ENCODE results near the gene ZNF414. TPM values are rescaled to one million over a fixed set of nuclear protein-coding genes. Genes with fewer than 3 reads are reported as not detected.

ZNF414 gene
- total RNA-seq, 2 donors from 2014 or later, result 6.5 to 10.6 TPM

- no peak overlapping the region for H3K4me3 ChIP-seq
- no peak for TF ChIP-seq CTCF (IDR thresholded peaks at IDR 0.05)
- no peaks in the 10 kb centered on the region for H3K9me3 ChIP-seq
- ATAC-seq (ENCODE audit: insufficient number of reproducible peaks, low FRiP score, low read depth) (no peak), DNase-seq (ENCODE audit: low spot score) (no peak)
- no peak overlapping the region for H3K27ac ChIP-seq
- no peaks in the 10 kb centered on the region for H3K4me1 ChIP-seq (ENCODE audit: control insufficient read depth in 1 of 2, low read depth in 2 of 2)
- H3K27me3 ChIP-seq (replicated peaks; ENCODE audit: insufficient read depth), result no peaks in the 10 kb centered on the region
- peaks cover 86% of the 10 kb centered on the region for H3K36me3 ChIP-seq
Measured at GRCh38 chr19:8468124-8468523, 45.8 kb downstream of the ZNF414 start.

- peaks cover 0 to 13% of the 10 kb centered on the region in 2 donors for H3K4me1 ChIP-seq (ENCODE audit: control insufficient read depth in 1 of 2, low read depth in 2 of 2)
- H3K27ac ChIP-seq, result no peak overlapping the region
- no peaks in the 10 kb centered on the region for H3K9me3 ChIP-seq
- DNase-seq (ENCODE audit: low spot score), result no peak
- H3K4me3 ChIP-seq, result no peak overlapping the region
- peaks cover 70% of the 10 kb centered on the region for H3K36me3 ChIP-seq
- ATAC-seq (ENCODE audit: insufficient number of reproducible peaks, low FRiP score, low read depth), result no peak
- no peaks in the 10 kb centered on the region for H3K27me3 ChIP-seq (replicated peaks; ENCODE audit: insufficient read depth)
- TF ChIP-seq CTCF (IDR thresholded peaks at IDR 0.05), result no peak
Measured at GRCh38 chr19:8466018-8466417, 47.9 kb downstream of the ZNF414 start.

- Histone ChIP-seq H3K27me3 (replicated peaks; ENCODE audit: insufficient read depth) (no peaks in the 10 kb centered on the region), H3K27ac (no peak overlapping the region), H3K9me3 (no peaks in the 10 kb centered on the region), H3K4me3 (no peak overlapping the region), H3K4me1 (ENCODE audit: control insufficient read depth in 1 of 2, low read depth in 2 of 2) (peaks cover 22 to 40% of the 10 kb centered on the region in 2 donors), H3K36me3 (peaks cover 44% of the 10 kb centered on the region)
- ATAC-seq (ENCODE audit: insufficient number of reproducible peaks, low FRiP score, low read depth), result no peak
- DNase-seq (ENCODE audit: low spot score), result no peak
- no peak for TF ChIP-seq CTCF (IDR thresholded peaks at IDR 0.05)
Measured at GRCh38 chr19:8463365-8463764, 50.6 kb downstream of the ZNF414 start.

GRCh38 chr19:8462571-8462970, 51.4 kb downstream of the ZNF414 start:
- ATAC-seq (ENCODE audit: insufficient number of reproducible peaks, low FRiP score, low read depth) (no peak), DNase-seq (ENCODE audit: low spot score) (no peak)
- TF ChIP-seq CTCF (IDR thresholded peaks at IDR 0.05), result no peak
- H3K4me1 ChIP-seq (ENCODE audit: control insufficient read depth in 1 of 2, low read depth in 2 of 2), result peaks cover 27 to 47% of the 10 kb centered on the region in 2 donors
- H3K9me3 ChIP-seq, result no peaks in the 10 kb centered on the region
- no peak overlapping the region for H3K27ac ChIP-seq
- H3K27me3 ChIP-seq (replicated peaks; ENCODE audit: insufficient read depth), result no peaks in the 10 kb centered on the region
- H3K36me3 ChIP-seq, result peaks cover 37% of the 10 kb centered on the region
- no peak overlapping the region for H3K4me3 ChIP-seq

- TF ChIP-seq CTCF (IDR thresholded peaks at IDR 0.05), result no peak
- Histone ChIP-seq H3K4me1 (ENCODE audit: control insufficient read depth in 1 of 2, low read depth in 2 of 2) (peaks cover 28 to 54% of the 10 kb centered on the region in 2 donors), H3K27ac (no peak overlapping the region), H3K4me3 (no peak overlapping the region), H3K36me3 (peaks cover 33% of the 10 kb centered on the region), H3K27me3 (replicated peaks; ENCODE audit: insufficient read depth) (no peaks in the 10 kb centered on the region), H3K9me3 (no peaks in the 10 kb centered on the region)
- DNase-seq (ENCODE audit: low spot score) (no peak), ATAC-seq (ENCODE audit: insufficient number of reproducible peaks, low FRiP score, low read depth) (no peak)
Measured at GRCh38 chr19:8461891-8462290, 52.1 kb downstream of the ZNF414 start.
